ENCODE results near the gene TLCD3A. TPM values are rescaled to one million over a fixed set of nuclear protein-coding genes. Genes with fewer than 3 reads are reported as not detected.

The TLCD3A gene
- total RNA-seq, 1 experiment from 2014 or later: 21.6 TPM

- POLR2A ChIA-PET: no interaction called here
- Mint-ChIP-seq H3K9me3 (peaks cover 6% of the 10 kb centered on the region), H3K27me3 (ENCODE audit: low read depth) (no peaks in the 10 kb centered on the region), H3K36me3 (peaks cover 61% of the 10 kb centered on the region), H3K4me1 (peaks cover 8% of the 10 kb centered on the region), H3K27ac (no peak overlapping the region), H3K4me3 (no peak overlapping the region)
- TF ChIP-seq EMX1 (CRISPR knock-in tag; IDR thresholded peaks at IDR 0.05) (no peak), ZBTB21 (CRISPR knock-in tag; IDR thresholded peaks at IDR 0.05; ENCODE audit: borderline replicate concordance) (no peak), NR2C2 (CRISPR knock-in tag; IDR thresholded peaks at IDR 0.05) (no peak), PREB (CRISPR knock-in tag; IDR thresholded peaks at IDR 0.05; ENCODE audit: borderline replicate concordance) (no peak), ZNF263 (CRISPR knock-in tag; IDR thresholded peaks at IDR 0.05; ENCODE audit: low read depth) (no peak), ZNF425 (CRISPR knock-in tag; conservative IDR thresholded peaks at IDR 0.05) (no peak), ZNF416 (CRISPR knock-in tag; IDR thresholded peaks at IDR 0.05) (no peak), ZSCAN18 (CRISPR knock-in tag; IDR thresholded peaks at IDR 0.05) (no peak), SP1 (CRISPR knock-in tag; conservative IDR thresholded peaks at IDR 0.05) (no peak), CBFB (CRISPR knock-in tag; IDR thresholded peaks at IDR 0.05; ENCODE audit: low read depth) (no peak), ETV6 (CRISPR knock-in tag; IDR thresholded peaks at IDR 0.05) (no peak), PRDM15 (CRISPR knock-in tag; IDR thresholded peaks at IDR 0.05) (no peak), ZBTB43 (CRISPR knock-in tag; IDR thresholded peaks at IDR 0.05) (no peak), MLX (CRISPR knock-in tag; IDR thresholded peaks at IDR 0.05) (no peak), SMAD4 (CRISPR knock-in tag; IDR thresholded peaks at IDR 0.05) (no peak), RORB (CRISPR knock-in tag; IDR thresholded peaks at IDR 0.05) (no peak)
- ATAC-seq (no peak), DNase-seq (ENCODE audit: low spot score) (no peak)
- CTCF ChIA-PET: no interaction called here
These were observed 28.0 kb downstream of the TLCD3A start for GRCh38 chr17:760371-760770.

- H3K27ac Mint-ChIP-seq: no peak overlapping the region
- H3K4me3 Mint-ChIP-seq: no peak overlapping the region
- no peaks in the 10 kb centered on the region for H3K9me3 Mint-ChIP-seq
- DNase-seq (ENCODE audit: low spot score) (no peak), ATAC-seq (no peak)
- no peaks in the 10 kb centered on the region for H3K4me1 Mint-ChIP-seq
- no peaks in the 10 kb centered on the region for H3K27me3 Mint-ChIP-seq (ENCODE audit: low read depth)
- ChIA-PET POLR2A (no interaction called here), CTCF (no interaction called here)
- peaks cover 59% of the 10 kb centered on the region for H3K36me3 Mint-ChIP-seq
- TF ChIP-seq ZBTB21 (CRISPR knock-in tag; IDR thresholded peaks at IDR 0.05; ENCODE audit: borderline replicate concordance): no peak
- no peak for TF ChIP-seq STAT6 (CRISPR knock-in tag; conservative IDR thresholded peaks at IDR 0.05; ENCODE audit: low read depth)
- no peak for TF ChIP-seq PRDM15 (CRISPR knock-in tag; IDR thresholded peaks at IDR 0.05)
These were observed 34.7 kb downstream of the TLCD3A start for GRCh38 chr17:767076-767475.

Data from WTC11 (cell line).